T-helper 22 cell (primary cell): Measurements from ENCODE around the gene PRDX1.
"Not testable (repeated sequence)": the region's sequence is repeated elsewhere in the genome, so short reads cannot be mapped to it uniquely, and the experiment has no call there.

Experiments
- DNase-seq: peaks from one replicate; pipeline ENCODE4 v3.0.0-alpha.2; 2020; ENCODE audit warnings: low read depth

The PRDX1 gene

GRCh38 chr1:45503462-45504360, 18.0 kb downstream of the PRDX1 start:
- no peak for DNase-seq

- DNase-seq: no peak
These were observed 20.2 kb downstream of the PRDX1 start for GRCh38 chr1:45501505-45501859.

- no peak for DNase-seq
These were observed 22.3 kb downstream of the PRDX1 start for GRCh38 chr1:45499415-45499769.

GRCh38 chr1:45498279-45498678, 23.4 kb downstream of the PRDX1 start:
- no peak for DNase-seq

GRCh38 chr1:45493116-45493697, 28.5 kb downstream of the PRDX1 start:
- no peak for DNase-seq

- no peak for DNase-seq
These were observed 29.0 kb downstream of the PRDX1 start for GRCh38 chr1:45492691-45493090.

- DNase-seq: no peak
These were observed 30.0 kb downstream of the PRDX1 start for GRCh38 chr1:45491487-45492260.

GRCh38 chr1:45490626-45491486, 30.8 kb downstream of the PRDX1 start, which contains the start of gene TESK2:
TSS of gene TESK2 (minus strand) at chr1:45491163. CDS start at chr1:45457785, 33,378 bp downstream.
- peak; percentile 97 for DNase-seq

- DNase-seq: no peak
These were observed 31.5 kb downstream of the PRDX1 start for GRCh38 chr1:45490121-45490625.

GRCh38 chr1:45489379-45489778, 32.3 kb downstream of the PRDX1 start:
- not testable (repeated sequence) for DNase-seq

- no peak for DNase-seq
These were observed 32.9 kb downstream of the PRDX1 start for GRCh38 chr1:45488666-45489377.

GRCh38 chr1:45485949-45486348, 35.7 kb downstream of the PRDX1 start:
- DNase-seq: no peak

- DNase-seq: no peak
These were observed 42.5 kb downstream of the PRDX1 start for GRCh38 chr1:45479039-45479748.

GRCh38 chr1:45478121-45478814, 43.4 kb downstream of the PRDX1 start:
- no peak for DNase-seq

GRCh38 chr1:45477646-45478045, 44.0 kb downstream of the PRDX1 start:
- no peak for DNase-seq

GRCh38 chr1:45474194-45474593, 47.5 kb downstream of the PRDX1 start:
- not testable (repeated sequence) for DNase-seq

GRCh38 chr1:45473302-45473701, 48.4 kb downstream of the PRDX1 start:
- no peak for DNase-seq

- no peak for DNase-seq
These were observed 51.3 kb downstream of the PRDX1 start for GRCh38 chr1:45470306-45470798.

- not testable (repeated sequence) for DNase-seq
These were observed 54.3 kb downstream of the PRDX1 start for GRCh38 chr1:45467353-45467752.
